A673 (cell line): ENCODE results near the gene SGPL1.

Source experiments
- EZH2 ChIP-seq: fragments of 200-600 bp; sonication (generic); IDR thresholded peaks from 2 replicates; pipeline ENCODE4 v1.6.1; 2017; ENCODE audit warnings: borderline replicate concordance, low read depth, mild to moderate bottlenecking, mixed read lengths, antibody characterized with exemption, low read length; ENCODE audit not compliant: poor library complexity, severe bottlenecking
- TF ChIP-seq, protein P1 (sequence below): fragments of 300-800, 200-600 bp; sonication (generic); conservative IDR thresholded peaks from 2 replicates; pipeline ENCODE4 v1.5.1; 2017; ENCODE audit warnings: low read depth, mild to moderate bottlenecking, antibody characterized with exemption, low read length, moderate library complexity, mixed read lengths

- TF ChIP-seq, protein P1, sequence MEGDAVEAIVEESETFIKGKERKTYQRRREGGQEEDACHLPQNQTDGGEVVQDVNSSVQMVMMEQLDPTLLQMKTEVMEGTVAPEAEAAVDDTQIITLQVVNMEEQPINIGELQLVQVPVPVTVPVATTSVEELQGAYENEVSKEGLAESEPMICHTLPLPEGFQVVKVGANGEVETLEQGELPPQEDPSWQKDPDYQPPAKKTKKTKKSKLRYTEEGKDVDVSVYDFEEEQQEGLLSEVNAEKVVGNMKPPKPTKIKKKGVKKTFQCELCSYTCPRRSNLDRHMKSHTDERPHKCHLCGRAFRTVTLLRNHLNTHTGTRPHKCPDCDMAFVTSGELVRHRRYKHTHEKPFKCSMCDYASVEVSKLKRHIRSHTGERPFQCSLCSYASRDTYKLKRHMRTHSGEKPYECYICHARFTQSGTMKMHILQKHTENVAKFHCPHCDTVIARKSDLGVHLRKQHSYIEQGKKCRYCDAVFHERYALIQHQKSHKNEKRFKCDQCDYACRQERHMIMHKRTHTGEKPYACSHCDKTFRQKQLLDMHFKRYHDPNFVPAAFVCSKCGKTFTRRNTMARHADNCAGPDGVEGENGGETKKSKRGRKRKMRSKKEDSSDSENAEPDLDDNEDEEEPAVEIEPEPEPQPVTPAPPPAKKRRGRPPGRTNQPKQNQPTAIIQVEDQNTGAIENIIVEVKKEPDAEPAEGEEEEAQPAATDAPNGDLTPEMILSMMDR = no peak
- TF ChIP-seq EZH2 = no peak
Measured at GRCh38 chr10:70889291-70889690, 73.5 kb downstream of the SGPL1 start.
